Measurements from ENCODE around the gene INSM1.
"Not testable (repeated sequence)": the region's sequence is repeated elsewhere in the genome, so short reads cannot be mapped to it uniquely, and the experiment has no call there.

The INSM1 gene

GRCh38 chr20:20338133-20338730 lies 29.7 kb upstream of the INSM1 start:
- Histone ChIP-seq H3K9me3 (ENCODE audit: control insufficient read depth, insufficient read depth, low read depth, low read length) (0 out of 2 replicates have a peak, but pooled peaks cover 4% of the 10 kb centered on the region), H3K36me3 (ENCODE audit: control insufficient read depth, insufficient read depth, low read length) (no peaks in the 10 kb centered on the region), H3K9ac (ENCODE audit: low read length) (no peak overlapping the region), H3K27me3 (ENCODE audit: control insufficient read depth, insufficient read depth, low read length) (no peaks in the 10 kb centered on the region; the same call in 1 of the 2 replicates), H3K4me1 (ENCODE audit: control insufficient read depth, insufficient read depth, low read length) (no peaks in the 10 kb centered on the region), H3K27ac (ENCODE audit: low read depth, low read length) (no peak overlapping the region), H3K4me3 (ENCODE audit: low read depth, low read length) (no peak overlapping the region)

GRCh38 chr20:20340443-20340842 lies 27.5 kb upstream of the INSM1 start:
- no peaks in the 10 kb centered on the region; the same call in 1 of the 2 replicates for H3K27me3 ChIP-seq (ENCODE audit: control insufficient read depth, insufficient read depth, low read length)
- no peak overlapping the region for H3K27ac ChIP-seq (ENCODE audit: low read depth, low read length)
- H3K4me1 ChIP-seq (ENCODE audit: control insufficient read depth, insufficient read depth, low read length) = no peaks in the 10 kb centered on the region
- H3K9me3 ChIP-seq (ENCODE audit: control insufficient read depth, insufficient read depth, low read depth, low read length) = 0 out of 2 replicates have a peak, but pooled peaks cover 4% of the 10 kb centered on the region
- H3K4me3 ChIP-seq (ENCODE audit: low read depth, low read length) = no peak overlapping the region
- H3K36me3 ChIP-seq (ENCODE audit: control insufficient read depth, insufficient read depth, low read length) = no peaks in the 10 kb centered on the region
- no peak overlapping the region for H3K9ac ChIP-seq (ENCODE audit: low read length)

- Histone ChIP-seq H3K9me3 (ENCODE audit: control insufficient read depth, insufficient read depth, low read depth, low read length) (0 out of 2 replicates have a peak, but pooled peaks cover 4% of the 10 kb centered on the region), H3K4me1 (ENCODE audit: control insufficient read depth, insufficient read depth, low read length) (no peaks in the 10 kb centered on the region), H3K4me3 (ENCODE audit: low read depth, low read length) (no peak overlapping the region), H3K27ac (ENCODE audit: low read depth, low read length) (no peak overlapping the region), H3K36me3 (ENCODE audit: control insufficient read depth, insufficient read depth, low read length) (no peaks in the 10 kb centered on the region), H3K27me3 (ENCODE audit: control insufficient read depth, insufficient read depth, low read length) (no peaks in the 10 kb centered on the region; the same call in 1 of the 2 replicates), H3K9ac (ENCODE audit: low read length) (no peak overlapping the region)
These were observed 26.5 kb upstream of the INSM1 start for GRCh38 chr20:20341371-20341770.

- no peaks in the 10 kb centered on the region for H3K36me3 ChIP-seq (ENCODE audit: control insufficient read depth, insufficient read depth, low read length)
- no peaks in the 10 kb centered on the region; the same call in 1 of the 2 replicates for H3K27me3 ChIP-seq (ENCODE audit: control insufficient read depth, insufficient read depth, low read length)
- H3K4me3 ChIP-seq (ENCODE audit: low read depth, low read length) = no peak overlapping the region
- no peak overlapping the region for H3K9ac ChIP-seq (ENCODE audit: low read length)
- H3K4me1 ChIP-seq (ENCODE audit: control insufficient read depth, insufficient read depth, low read length) = no peaks in the 10 kb centered on the region
- H3K9me3 ChIP-seq (ENCODE audit: control insufficient read depth, insufficient read depth, low read depth, low read length) = 0 out of 2 replicates have a peak, but pooled peaks cover under 1% of the 10 kb centered on the region
- no peak overlapping the region for H3K27ac ChIP-seq (ENCODE audit: low read depth, low read length)
These were observed 25.8 kb upstream of the INSM1 start for GRCh38 chr20:20342066-20342465.

GRCh38 chr20:20343932-20344331 lies 24.0 kb upstream of the INSM1 start:
- H3K36me3 ChIP-seq (ENCODE audit: control insufficient read depth, insufficient read depth, low read length) = no peaks in the 10 kb centered on the region
- H3K9me3 ChIP-seq (ENCODE audit: control insufficient read depth, insufficient read depth, low read depth, low read length) = no peaks in the 10 kb centered on the region; the same call in 1 of the 2 replicates

DNA sequence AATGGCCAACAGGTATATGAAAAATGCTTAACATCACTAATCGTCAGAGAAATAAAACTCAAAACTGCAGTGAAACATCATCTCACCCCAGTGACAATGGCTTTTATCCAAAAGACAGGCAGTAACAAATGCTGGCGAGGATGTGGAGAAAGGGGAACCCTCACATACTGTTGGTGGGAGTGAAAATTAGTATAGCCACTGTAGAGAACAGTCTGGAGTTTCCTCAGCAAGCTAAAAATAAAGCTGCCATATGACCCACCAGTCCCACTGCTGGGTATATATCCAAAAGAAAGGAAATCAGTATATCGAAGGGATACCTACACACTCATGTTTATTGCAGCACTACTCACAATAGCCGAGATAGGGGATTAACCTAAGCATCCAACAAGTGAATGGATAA lies 23.4 kb upstream of the INSM1 start:
- Histone ChIP-seq H3K27ac (ENCODE audit: low read depth, low read length) (no peak overlapping the region), H3K9ac (ENCODE audit: low read length) (no peak overlapping the region), H3K4me1 (ENCODE audit: control insufficient read depth, insufficient read depth, low read length) (no peaks in the 10 kb centered on the region), H3K36me3 (ENCODE audit: control insufficient read depth, insufficient read depth, low read length) (no peaks in the 10 kb centered on the region), H3K27me3 (ENCODE audit: control insufficient read depth, insufficient read depth, low read length) (no peaks in the 10 kb centered on the region; the same call in 1 of the 2 replicates), H3K9me3 (ENCODE audit: control insufficient read depth, insufficient read depth, low read depth, low read length) (no peaks in the 10 kb centered on the region; the same call in 1 of the 2 replicates), H3K4me3 (ENCODE audit: low read depth, low read length) (no peak overlapping the region)

More at GRCh38 chr20:20343932-20344331, 24.0 kb upstream of the INSM1 start:
- H3K27me3 ChIP-seq (ENCODE audit: control insufficient read depth, insufficient read depth, low read length) = no peaks in the 10 kb centered on the region; the same call in 1 of the 2 replicates
- no peak overlapping the region for H3K27ac ChIP-seq (ENCODE audit: low read depth, low read length)
- no peak overlapping the region for H3K4me3 ChIP-seq (ENCODE audit: low read depth, low read length)
- H3K4me1 ChIP-seq (ENCODE audit: control insufficient read depth, insufficient read depth, low read length) = no peaks in the 10 kb centered on the region
- no peak overlapping the region for H3K9ac ChIP-seq (ENCODE audit: low read length)

- Histone ChIP-seq H3K27me3 (ENCODE audit: control insufficient read depth, insufficient read depth, low read length) (peaks cover 3% of the 10 kb centered on the region; the same call in 1 of the 2 replicates), H3K9ac (ENCODE audit: low read length) (no peak overlapping the region), H3K36me3 (ENCODE audit: control insufficient read depth, insufficient read depth, low read length) (no peaks in the 10 kb centered on the region)
These were observed 14.3 kb upstream of the INSM1 start for GRCh38 chr20:20353576-20353975.

GRCh38 chr20:20355503-20355902 lies 12.4 kb upstream of the INSM1 start:
- peaks cover 18% of the 10 kb centered on the region for H3K27me3 ChIP-seq (ENCODE audit: control insufficient read depth, insufficient read depth, low read length)
- not testable (repeated sequence) for H3K4me1 ChIP-seq (ENCODE audit: control insufficient read depth, insufficient read depth, low read length); H3K4me3 ChIP-seq (ENCODE audit: low read depth, low read length); H3K27ac ChIP-seq (ENCODE audit: low read depth, low read length); H3K9ac ChIP-seq (ENCODE audit: low read length); H3K36me3 ChIP-seq (ENCODE audit: control insufficient read depth, insufficient read depth, low read length)
- H3K9me3 ChIP-seq (ENCODE audit: control insufficient read depth, insufficient read depth, low read depth, low read length) = peaks cover 20% of the 10 kb centered on the region

More at GRCh38 chr20:20353576-20353975, 14.3 kb upstream of the INSM1 start:
- H3K9me3 ChIP-seq (ENCODE audit: control insufficient read depth, insufficient read depth, low read depth, low read length) = peaks cover 20% of the 10 kb centered on the region
- no peak overlapping the region for H3K27ac ChIP-seq (ENCODE audit: low read depth, low read length)
- no peaks in the 10 kb centered on the region for H3K4me1 ChIP-seq (ENCODE audit: control insufficient read depth, insufficient read depth, low read length)
- H3K4me3 ChIP-seq (ENCODE audit: low read depth, low read length) = no peak overlapping the region

- Histone ChIP-seq H3K9ac (ENCODE audit: low read length) (no peak overlapping the region), H3K27me3 (ENCODE audit: control insufficient read depth, insufficient read depth, low read length) (peaks cover 51% of the 10 kb centered on the region), H3K4me3 (ENCODE audit: low read depth, low read length) (no peak overlapping the region), H3K27ac (ENCODE audit: low read depth, low read length) (no peak overlapping the region), H3K36me3 (ENCODE audit: control insufficient read depth, insufficient read depth, low read length) (no peaks in the 10 kb centered on the region), H3K9me3 (ENCODE audit: control insufficient read depth, insufficient read depth, low read depth, low read length) (peaks cover 20% of the 10 kb centered on the region), H3K4me1 (ENCODE audit: control insufficient read depth, insufficient read depth, low read length) (peaks cover 9% of the 10 kb centered on the region)
These were observed 9.1 kb upstream of the INSM1 start for GRCh38 chr20:20358801-20359200.

DNA sequence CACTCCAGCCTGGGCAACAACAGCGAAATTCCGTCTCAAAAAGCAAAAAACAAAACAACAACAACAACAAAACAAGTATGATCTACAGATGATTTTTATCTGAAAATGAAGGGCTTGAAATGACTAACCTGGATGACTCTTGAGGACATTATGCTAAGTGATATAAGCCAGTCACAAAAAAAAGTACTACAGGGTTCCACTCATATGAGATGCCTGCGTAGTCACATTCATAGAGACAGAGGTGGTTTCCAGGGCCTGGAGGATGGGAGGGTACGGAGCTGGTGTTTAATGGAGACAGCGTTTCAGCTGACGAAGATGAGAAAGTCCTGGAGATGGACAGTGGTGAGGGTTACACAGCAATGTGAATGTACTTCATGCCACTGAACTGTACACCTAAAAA lies 8.3 kb upstream of the INSM1 start:
- Histone ChIP-seq H3K27me3 (ENCODE audit: control insufficient read depth, insufficient read depth, low read length) (peaks cover 59% of the 10 kb centered on the region), H3K9ac (ENCODE audit: low read length) (no peak overlapping the region), H3K9me3 (ENCODE audit: control insufficient read depth, insufficient read depth, low read depth, low read length) (peaks cover 16% of the 10 kb centered on the region)

DNA sequence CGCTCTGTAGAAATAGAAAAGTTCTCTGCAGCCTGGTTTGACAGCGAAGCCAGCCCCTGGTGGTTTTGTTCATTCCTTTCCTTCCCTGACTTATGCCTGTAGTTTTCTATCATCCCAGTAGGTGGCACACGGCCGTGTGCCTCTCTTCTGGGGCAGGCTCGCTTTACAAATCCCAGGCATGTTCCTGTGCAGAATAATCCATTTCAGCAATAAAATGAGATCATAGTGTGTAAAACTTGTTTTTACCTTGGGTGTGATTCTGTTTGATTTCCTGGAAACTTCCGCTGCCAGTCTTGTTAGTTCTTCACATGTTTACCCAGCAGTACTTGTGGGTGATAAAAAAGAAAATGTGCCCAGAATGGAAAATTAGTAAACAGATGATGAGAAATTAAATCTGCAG lies 7.4 kb upstream of the INSM1 start:
- peaks cover 17% of the 10 kb centered on the region for H3K4me1 ChIP-seq (ENCODE audit: control insufficient read depth, insufficient read depth, low read length)
- no peaks in the 10 kb centered on the region for H3K36me3 ChIP-seq (ENCODE audit: control insufficient read depth, insufficient read depth, low read length)
- H3K27me3 ChIP-seq (ENCODE audit: control insufficient read depth, insufficient read depth, low read length) = peaks cover 67% of the 10 kb centered on the region
- H3K4me3 ChIP-seq (ENCODE audit: low read depth, low read length) = no peak overlapping the region
- H3K9ac ChIP-seq (ENCODE audit: low read length) = peak overlapping the region; percentile 26
- peaks cover 9% of the 10 kb centered on the region for H3K9me3 ChIP-seq (ENCODE audit: control insufficient read depth, insufficient read depth, low read depth, low read length)
- no peak overlapping the region for H3K27ac ChIP-seq (ENCODE audit: low read depth, low read length)

More for the DNA sequence above, 8.3 kb upstream of the INSM1 start:
- H3K4me3 ChIP-seq (ENCODE audit: low read depth, low read length) = no peak overlapping the region
- H3K36me3 ChIP-seq (ENCODE audit: control insufficient read depth, insufficient read depth, low read length) = no peaks in the 10 kb centered on the region
- H3K4me1 ChIP-seq (ENCODE audit: control insufficient read depth, insufficient read depth, low read length) = peaks cover 12% of the 10 kb centered on the region
- no peak overlapping the region for H3K27ac ChIP-seq (ENCODE audit: low read depth, low read length)
